Glomerular visceral epithelial cell (primary cell): ENCODE measurements around the gene OR2K2.
"Not testable (repeated sequence)": the region's sequence is repeated elsewhere in the genome, so short reads cannot be mapped to it uniquely, and the experiment has no call there.

Experiments used
- DNase-seq: peaks from one replicate; pipeline ENCODE4 v3.0.0-alpha.2; 2016; ENCODE audit errors: extremely low spot score

Gene OR2K2, protein sequence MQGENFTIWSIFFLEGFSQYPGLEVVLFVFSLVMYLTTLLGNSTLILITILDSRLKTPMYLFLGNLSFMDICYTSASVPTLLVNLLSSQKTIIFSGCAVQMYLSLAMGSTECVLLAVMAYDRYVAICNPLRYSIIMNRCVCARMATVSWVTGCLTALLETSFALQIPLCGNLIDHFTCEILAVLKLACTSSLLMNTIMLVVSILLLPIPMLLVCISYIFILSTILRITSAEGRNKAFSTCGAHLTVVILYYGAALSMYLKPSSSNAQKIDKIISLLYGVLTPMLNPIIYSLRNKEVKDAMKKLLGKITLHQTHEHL

DNA sequence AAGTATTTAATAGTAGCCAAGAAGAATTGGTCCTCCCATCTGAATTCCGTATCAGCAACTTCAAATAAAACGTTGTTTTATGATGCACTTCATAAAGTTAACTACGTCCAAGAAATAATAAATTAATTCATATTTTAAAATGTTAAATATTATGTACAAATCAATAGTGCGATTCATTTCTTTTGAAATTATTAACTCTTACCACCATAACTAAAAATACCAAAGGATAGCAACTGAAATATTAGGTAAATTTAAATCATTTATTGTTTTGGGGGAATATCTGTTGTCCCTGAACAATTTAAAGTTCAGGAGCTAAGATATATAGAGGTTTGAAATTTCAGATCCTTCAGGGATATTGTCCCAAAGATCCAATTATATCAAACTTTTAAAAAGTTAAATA lies at the start of gene OR2K2:
OR2K2 (minus strand) TSS at position 101 of the 400 bp plus-strand sequence. CDS start 1,791 bp downstream, outside the sequence.
- DNase-seq = no peak

DNA sequence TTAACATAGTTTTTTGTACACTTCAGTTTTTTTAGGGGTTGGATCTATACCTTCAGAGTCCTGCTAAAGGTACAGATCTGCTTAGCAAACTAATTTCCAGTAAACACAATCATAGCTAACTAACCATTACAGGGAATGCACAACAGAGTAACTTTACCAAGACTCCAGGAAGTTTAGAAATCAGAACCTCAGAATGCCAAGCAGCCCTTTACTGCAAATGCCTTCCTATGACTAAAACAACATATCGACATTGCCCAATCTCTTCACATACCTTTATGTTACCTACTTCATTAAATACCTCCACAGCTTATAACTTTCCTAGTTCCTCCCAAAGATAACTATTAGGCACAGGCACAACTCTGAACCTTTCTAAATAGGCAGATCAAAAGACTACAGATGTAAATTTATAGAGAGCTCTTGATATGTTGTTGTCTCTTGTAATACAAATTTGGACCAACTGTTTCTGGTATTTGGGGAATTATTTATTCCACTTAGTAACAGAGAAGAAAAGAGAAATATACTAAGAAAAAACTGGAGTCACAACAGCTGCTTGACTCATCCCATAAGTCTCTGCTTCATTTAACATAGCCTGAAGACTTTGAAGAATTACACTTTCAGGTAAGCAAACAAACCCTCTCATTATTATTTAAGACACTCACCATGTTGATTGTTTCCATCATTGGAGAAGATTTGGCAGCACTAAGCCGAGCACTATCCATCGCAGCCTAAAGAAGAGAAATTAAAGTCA lies 46.0 kb upstream of the OR2K2 start:
- DNase-seq = no peak

DNA sequence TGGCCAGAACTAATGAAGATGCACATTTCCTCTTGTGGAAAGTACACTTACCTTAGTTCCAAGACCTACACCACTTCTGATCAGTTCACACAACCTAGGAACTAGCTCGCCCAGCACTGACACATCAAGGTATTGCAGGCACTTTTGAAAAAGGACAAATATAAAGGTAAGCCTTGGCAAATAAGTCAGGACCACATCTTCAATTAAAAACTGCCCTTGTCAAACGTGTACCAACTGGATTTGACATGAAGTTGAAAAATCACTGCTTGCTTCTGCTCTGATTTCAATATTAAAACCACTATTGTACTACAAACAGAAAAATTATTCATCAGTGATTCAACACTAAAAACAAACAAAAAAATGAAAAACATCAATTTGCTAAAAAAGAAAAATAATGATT lies 45.0 kb upstream of the OR2K2 start:
- no peak for DNase-seq

DNA sequence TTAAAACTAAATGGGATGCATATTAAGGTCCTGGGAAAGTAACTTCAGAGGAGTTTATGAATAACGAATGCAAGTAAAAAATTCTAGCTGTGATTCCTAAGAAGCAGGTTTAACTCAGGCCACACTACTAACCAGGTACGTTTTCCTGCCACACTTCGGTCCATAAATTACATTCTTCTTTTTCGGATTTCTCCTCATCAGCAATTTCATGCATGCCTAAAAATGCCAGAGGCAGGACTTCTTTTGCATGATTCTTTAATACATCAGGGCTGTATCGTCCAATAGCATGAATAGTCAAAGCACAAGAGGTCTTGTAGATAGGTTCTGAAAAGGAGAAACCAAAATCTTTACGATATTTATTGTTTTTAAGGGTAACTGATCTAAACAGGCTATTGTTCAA lies 42.3 kb upstream of the OR2K2 start:
- DNase-seq = no peak

DNA sequence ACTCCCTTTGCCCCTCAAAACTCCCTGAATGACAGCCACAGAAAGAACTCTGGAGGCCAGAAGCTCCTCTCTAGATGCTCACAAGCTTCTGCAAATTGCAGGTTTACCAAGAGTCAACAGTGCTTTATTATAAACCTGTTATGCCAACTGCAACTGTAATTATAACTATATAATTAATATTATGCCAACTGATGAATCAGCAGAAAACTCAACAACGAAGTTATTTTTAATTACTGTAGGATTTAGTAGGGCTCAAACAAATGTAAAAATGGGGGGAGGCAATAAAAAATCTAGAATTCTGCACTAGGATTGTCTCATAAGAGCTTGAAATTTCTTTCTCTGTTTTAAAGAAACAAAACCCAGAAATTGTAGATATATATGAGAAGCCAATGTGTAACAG lies 37.0 kb upstream of the OR2K2 start:
- DNase-seq = no peak

DNA sequence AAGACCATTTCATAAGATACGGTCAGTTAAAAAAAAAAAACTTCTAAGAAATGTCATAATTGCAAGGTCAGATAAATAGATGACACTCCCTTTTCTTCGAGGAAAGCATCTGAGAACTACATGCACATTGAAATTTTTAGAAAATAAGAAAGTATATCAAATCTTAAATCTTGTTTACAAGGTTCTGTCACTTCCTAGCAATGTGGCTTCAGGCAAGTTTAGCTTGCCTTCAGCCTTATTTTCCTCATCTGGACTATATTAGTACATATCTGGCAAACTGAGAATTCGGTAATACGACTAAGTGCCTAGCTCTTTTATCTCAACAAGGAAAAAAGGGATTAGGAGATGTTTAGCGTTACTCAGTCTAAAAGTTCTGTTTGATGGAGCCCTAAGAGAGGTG lies 32.5 kb upstream of the OR2K2 start:
- no peak for DNase-seq

DNA sequence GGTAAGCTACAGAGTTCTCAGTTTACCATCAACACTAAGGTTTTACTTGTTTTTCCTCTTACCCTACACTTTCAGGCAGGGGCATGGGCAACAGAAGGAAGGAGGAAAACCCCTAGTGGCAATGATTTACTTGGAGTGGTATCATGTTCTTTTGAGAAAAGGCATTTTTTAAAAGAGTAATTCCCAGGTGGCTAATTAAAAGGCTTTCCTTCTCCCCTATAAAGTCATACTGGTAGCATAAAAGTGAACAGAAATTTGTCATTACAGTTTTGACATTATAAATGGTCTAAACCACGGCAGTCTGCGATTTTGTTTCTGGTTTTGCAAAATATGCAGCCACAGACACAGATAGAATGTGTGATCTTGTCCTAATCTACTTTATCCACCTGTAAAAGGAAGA lies 30.9 kb upstream of the OR2K2 start:
- DNase-seq = no peak

DNA sequence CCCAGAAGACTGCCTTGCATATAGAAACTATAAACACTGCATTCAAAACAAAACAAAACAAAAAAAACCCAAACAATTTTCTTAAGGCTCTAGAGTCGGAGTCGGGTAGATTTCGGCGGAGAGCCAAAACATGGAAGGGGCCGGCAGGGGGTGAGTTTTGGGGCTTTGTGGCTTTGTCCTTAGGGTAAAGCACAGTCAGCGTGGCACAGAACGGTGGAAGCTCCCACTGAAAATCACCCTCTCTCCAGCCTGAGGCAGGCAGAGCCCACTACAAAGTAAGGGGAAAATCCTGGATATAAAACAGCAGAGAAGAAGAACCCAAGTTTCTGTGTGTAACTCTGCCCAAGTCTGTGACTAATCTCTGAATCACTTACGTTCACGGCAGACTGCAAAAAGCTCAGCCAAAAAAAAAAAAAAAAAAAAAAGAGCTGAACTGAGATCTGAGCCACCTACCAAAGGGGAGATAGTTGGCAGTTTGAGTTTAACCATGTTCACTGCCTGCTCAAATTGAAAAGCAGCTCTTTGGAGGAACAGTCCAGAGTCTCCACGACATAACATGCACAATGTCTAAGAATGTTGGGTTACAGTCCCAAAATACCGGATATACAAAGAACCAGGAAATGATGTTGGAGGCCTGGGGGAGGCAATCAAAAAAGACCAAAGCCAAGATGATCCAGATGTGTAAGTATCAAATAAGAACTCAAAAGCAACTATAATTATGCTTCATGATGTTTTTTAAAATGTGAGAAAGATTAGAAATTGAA lies 26.6 kb upstream of the OR2K2 start:
- DNase-seq = peak; percentile 77

DNA sequence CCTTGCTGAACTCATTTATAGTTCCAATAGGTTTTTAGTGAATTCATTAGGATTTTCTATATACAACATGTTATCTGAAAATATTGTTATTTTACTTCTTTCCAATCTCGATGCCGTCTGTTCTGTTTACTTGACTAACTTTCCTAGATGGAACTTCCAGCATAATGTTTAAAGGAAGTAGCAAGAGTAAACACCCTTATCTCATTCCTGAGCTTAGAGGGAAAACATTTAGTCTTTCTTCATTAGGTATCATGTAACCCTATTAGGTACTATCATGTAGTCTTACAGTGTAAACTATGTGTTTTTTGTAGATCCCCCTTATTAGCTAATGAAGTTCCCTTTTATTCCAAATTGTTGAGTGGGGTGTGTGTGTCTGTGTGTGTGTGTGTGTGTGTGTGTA lies 22.5 kb upstream of the OR2K2 start:
- DNase-seq = no peak

DNA sequence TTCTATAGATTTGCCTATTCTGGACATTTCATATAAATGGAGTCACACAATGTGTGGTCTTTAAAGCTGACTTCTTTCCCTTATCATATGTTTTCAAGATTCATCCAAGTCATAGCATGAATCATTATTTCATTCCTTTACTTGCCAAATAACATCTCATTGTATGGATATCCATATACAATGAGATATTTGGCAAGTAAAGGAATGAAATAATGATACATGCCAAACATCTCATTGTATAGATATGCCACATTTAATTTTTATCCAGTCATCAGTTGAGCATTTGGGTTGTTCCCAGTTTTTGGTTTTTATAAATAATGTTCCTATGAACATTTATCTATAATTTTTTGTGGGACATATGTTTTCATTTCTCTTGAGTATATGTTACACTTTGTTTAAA lies 20.5 kb upstream of the OR2K2 start:
- DNase-seq = no peak

DNA sequence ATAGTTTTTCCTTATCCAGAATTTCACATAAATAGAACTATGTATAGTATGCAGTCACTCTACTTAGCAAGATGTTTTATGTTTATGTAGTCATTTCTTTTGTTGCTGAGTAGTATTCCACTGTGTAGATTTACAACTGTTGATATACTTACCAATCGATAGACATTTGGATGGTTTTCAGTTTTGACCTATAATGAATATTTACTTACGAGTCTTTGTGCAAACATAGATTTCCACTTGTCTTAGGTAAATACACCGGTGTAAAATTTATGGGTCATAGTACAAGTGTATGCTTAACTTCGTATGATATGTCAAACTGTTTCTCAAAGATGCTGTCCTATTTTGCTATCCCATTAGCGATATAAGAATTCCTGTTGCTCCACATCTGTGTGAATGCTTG lies 19.7 kb upstream of the OR2K2 start:
- DNase-seq = no peak

DNA sequence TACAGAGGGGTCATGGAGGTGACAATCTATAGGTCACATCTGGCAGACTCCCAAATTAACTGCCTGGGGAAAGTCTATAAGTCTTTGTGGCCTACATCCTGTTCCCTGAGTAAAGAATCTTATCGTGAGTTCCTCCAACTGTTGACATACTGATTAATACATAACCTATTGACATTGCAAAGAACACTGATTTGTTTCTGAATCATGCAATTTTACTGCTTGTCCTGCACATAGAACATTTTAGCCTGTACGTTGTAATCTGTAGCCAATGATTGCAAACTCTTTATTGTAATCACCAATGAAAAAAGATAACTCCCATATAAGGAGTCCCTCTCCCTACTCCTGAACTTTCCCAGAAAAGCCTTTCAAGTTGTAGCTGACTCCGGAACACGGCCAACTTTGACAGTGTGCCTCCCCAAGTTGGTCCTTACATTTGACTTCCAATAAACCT lies 18.8 kb upstream of the OR2K2 start:
- peak; percentile 42 for DNase-seq

DNA sequence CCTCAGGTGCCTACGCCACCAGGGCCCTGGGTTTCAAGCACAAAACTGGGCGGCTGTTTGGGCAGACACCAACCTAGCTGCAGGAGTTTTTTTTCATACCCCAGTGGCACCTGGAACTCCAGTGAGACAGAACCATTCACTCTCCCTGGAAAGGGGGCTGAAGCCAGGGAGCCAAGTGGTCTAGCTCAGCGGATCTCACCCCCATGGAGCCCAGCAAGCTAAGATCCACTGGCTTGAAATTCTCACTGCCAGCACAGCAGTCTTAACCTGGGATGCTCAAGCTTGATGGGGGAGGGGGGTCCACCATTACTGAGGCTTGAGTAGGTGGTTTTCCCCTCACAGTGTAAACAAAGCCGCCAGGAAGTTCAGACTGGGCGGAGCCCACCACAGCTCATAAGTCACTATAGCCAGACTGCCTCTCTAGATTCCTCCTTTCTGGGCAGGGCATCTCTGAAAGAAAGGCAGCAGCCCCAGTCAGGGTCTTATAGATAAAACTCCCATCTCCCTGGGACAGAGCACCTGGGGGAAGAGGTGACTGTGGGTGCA lies 4.4 kb upstream of the OR2K2 start:
- DNase-seq = not testable (repeated sequence)

DNA sequence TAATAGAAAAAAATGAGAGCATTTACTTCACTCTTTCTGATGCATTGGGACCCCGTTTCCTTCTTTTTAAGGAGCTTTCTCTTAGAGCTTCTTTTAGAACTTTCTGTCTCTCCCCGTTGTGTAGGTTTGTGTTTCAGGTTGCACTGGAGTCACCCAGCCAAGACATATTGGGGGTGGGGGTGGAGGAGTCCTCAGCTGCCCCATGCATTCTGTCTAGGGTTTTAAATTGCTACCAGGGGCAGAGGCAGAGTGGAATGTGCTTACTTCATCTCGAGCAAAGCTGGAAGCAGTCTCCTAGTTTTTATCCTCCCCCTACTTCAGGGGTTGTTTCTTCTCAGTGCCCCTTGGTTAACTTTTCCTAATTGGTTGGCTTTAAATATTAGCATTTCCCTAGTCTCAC lies 9.4 kb downstream of the OR2K2 start:
- DNase-seq = no peak

DNA sequence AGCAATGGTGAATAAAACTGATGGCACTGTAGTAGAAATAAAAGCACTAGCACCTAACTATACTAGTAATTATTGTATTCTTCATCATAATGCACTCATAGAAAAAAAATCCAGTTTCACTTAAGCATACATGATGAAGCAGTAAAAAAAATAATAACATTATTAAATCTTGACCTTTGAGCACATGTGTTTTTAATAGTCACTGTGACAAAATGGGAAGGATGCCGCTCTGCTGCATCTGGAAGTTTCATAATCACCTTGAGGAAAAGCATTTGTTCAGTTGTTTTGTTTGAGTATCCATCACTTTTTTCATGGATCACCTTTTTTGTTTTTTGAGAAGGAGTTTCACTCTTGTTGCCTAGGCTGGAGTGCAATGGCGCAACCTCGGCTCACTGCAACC lies 13.2 kb downstream of the OR2K2 start:
- no peak for DNase-seq

DNA sequence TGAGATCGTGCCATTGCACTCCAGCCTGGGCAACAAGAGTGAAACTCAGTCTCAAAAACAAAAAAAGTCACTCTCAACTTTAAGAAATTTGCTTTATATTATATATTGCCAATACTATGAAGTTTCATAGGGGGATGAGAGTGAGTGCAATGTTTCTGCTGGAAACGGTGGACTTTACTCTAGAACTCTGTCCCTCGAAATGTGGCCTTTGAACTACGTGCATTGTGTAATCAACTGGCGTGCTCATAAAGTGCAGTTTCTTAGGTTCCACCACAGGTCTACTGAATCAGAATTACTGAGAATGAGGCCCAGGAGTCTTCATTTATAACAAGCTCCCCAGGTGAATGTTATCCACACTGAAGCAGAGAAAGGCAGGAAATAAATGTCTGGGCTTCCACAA lies 24.1 kb downstream of the OR2K2 start:
- no peak for DNase-seq

DNA sequence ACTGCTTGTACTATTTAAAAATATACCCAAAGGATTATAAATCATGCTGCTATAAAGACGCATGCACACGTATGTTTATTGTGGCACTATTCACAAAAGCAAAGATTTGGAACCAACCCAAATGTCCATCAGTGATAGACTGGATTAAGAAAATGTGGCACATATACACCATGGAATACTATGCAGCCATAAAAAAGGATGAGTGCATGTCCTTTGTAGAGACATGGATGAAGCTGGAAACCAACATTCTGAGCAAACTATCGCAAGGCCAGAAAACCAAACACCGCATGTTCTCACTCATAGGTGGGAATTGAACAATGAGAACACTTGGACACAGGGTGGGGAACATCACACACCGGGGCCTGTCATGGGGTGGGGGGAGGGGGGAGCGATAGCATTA lies 26.0 kb downstream of the OR2K2 start:
- not testable (repeated sequence) for DNase-seq

DNA sequence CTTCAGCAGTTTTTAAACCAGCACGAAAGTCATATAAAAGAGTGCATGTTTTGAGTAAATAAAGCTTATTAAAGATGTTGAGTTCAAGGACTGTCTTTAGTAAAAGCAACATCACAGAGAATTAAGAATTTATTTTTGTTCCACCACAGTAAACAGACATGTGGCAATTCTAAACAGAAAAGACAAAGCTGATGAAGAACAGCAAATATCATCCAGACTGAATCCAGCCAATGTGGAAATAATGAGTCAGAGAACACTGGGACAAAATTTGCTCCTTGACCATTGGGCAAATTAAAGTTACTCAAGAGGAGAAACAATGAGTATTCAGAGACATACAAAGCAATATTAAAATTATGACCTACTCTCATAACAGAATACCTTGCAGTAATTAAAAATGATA lies 28.8 kb downstream of the OR2K2 start:
- no peak for DNase-seq

DNA sequence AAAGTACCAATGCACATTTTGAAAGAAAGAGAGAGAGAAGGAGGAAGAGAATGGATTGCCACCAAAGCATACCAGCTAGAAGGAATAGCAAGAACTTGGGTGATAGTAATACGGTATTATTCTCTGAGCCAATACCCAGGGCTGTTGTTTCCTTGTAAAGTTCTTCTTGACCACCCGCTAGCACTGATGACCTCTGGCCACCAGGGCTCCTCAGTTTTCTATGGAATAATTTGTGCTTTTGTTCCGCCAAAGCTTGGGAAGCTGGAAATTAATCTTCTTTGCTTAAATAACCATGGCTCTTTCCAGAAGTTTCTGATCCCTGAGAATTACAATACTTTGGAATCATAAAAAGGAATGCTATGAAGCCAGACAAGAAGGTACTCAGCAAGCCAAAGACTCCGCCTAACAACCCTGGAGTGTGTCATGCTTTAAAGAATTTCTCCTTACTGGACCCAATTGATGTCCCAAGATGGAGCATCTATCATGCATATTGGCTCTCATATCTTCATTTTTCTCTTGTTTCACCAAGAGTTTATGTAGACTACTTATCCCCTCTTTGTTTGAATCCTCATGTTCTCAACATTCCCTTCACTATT lies 29.8 kb downstream of the OR2K2 start:
- DNase-seq = no peak

DNA sequence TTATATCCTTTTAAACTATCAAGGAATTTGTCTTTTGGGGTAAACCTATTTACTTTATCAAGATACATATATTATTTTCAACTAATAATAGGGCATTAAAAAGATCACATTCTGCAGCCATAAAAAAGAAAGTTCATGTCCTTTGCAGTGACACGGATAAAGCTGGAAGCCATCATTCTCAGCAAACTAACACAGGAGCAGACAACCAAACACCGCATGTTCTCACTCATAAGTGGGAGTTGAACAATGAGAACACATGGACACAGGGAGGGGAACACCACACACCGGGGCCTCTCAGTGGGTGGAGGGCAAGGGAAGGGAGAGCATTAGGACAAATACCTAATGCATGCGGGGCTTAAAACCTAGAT lies 30.4 kb downstream of the OR2K2 start:
- DNase-seq = not testable (repeated sequence)

DNA sequence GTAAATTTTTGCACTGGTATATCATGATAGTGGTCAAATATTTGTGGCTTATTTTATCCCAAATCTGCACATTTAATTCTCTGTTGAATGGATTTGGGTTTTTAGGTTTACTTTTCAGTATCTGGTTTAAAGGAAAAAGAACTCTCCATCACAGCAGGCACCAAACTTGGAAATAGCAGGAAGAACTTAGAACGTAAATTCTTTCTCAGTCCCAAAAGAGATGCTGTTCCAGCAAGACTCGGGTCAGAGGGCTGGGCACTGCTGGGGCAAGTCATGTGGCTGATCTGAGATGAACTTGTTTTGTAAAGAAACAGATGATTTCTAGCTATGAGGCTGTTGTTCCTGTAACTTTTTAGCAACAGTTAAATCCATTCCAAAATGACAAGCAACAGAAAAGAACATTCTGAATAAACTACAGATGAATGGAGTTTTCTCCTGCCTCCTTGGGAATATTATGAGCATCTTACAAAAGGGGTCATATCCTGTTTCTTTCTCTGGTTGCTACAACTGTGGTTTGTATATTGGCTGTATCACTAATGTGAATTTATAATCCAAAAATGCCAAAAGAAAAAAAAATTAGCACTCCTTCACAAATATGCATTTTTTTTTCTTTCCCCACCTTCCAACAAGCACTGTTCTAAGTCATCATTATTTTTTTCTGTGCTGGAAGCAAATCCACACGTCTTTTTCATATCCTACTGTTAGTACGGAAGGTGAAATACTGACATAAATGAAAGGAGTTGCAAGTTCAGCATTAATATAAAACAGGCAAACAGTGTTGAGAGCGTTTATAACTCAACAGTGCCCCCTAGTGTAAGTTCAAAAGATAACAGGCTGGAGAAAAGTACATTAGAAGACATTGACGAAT lies 31.1 kb downstream of the OR2K2 start:
- peak; percentile 72 for DNase-seq
